IMR-90 (cell line): Measurements from ENCODE around the gene JMJD1C. TPM values are rescaled to one million over a fixed set of nuclear protein-coding genes. Genes with fewer than 3 reads are reported as not detected.

Experiments used
- ATAC-seq: fragments of 200-7000 bp; cut with Tn5 transposase; 2 replicates; pipeline ENCODE4 v1.9.1; 2020; ENCODE audit warnings: low read depth, mild to moderate bottlenecking, moderate library complexity
- BruUV-seq: library from RNA; stranded (reverse); fragments of 400-500 nt; replicated peaks from 2 replicates; lab custom pipeline; 2021; lab: Mats Ljungman, UMichigan
- CTCF ChIA-PET: fragments of 300-600 bp; formaldehyde crosslinking; extraction: SDS; loops from one replicate; lab custom pipeline; 2021; ENCODE audit warnings: antibody characterized with exemption; lab: Yijun Ruan, JAX
- POLR2A ChIA-PET: fragments of 300-600 bp; sonication (Branson Sonifier 250); formaldehyde crosslinking; loops from one replicate; lab custom pipeline; 2022; ENCODE audit warnings: antibody characterized with exemption; ENCODE audit not compliant: unreplicated experiment; lab: Charles Lee
- DNase-seq: peaks from one replicate; pipeline ENCODE4 v3.0.0; 2013
- H2AFZ ChIP-seq: replicated peaks from 2 replicates; pipeline ENCODE3; 2013; ENCODE audit warnings: low read length, mild to moderate bottlenecking; ENCODE audit not compliant: poor library complexity
- H2AK5ac ChIP-seq: 2 replicates; pipeline ENCODE4 v1.6.1; 2013; ENCODE audit warnings: low read depth, low read length, inconsistent platforms
- H2AK9ac ChIP-seq: replicated peaks from 2 replicates; pipeline ENCODE3; 2013; ENCODE audit warnings: mild to moderate bottlenecking, low read depth, low read length, moderate library complexity; ENCODE audit not compliant: poor library complexity
- H2BK120ac ChIP-seq: 2 replicates; pipeline ENCODE4 v1.6.1; 2013; ENCODE audit warnings: low read depth, low read length, inconsistent platforms
- H2BK15ac ChIP-seq: 3 replicates; pipeline ENCODE4 v1.6.1; 2013; ENCODE audit warnings: low read depth, low read length, inconsistent platforms
- H2BK20ac ChIP-seq: 2 replicates; pipeline ENCODE4 v1.6.1; 2013; ENCODE audit warnings: low read depth, mild to moderate bottlenecking, inconsistent platforms, low read length, moderate library complexity
- H2BK5ac ChIP-seq: 2 replicates; pipeline ENCODE4 v1.6.1; 2013; ENCODE audit warnings: mild to moderate bottlenecking, low read depth, low read length, inconsistent platforms; ENCODE audit not compliant: poor library complexity, severe bottlenecking
- H3K14ac ChIP-seq: replicated peaks from 2 replicates; pipeline ENCODE4 v1.6.1; 2013; ENCODE audit warnings: low read depth, low read length, inconsistent platforms
- H3K18ac ChIP-seq: 2 replicates; pipeline ENCODE4 v1.6.1; 2013; ENCODE audit warnings: low read depth, low read length, control low read depth
- H3K23ac ChIP-seq: 2 replicates; pipeline ENCODE4 v1.6.1; 2013; ENCODE audit warnings: low read depth, low read length, inconsistent platforms
- H3K27ac ChIP-seq: 2 replicates; pipeline ENCODE4 v1.5.1; 2013; ENCODE audit warnings: mild to moderate bottlenecking, control low read depth, low read length; ENCODE audit not compliant: insufficient read depth
- H3K27me3 ChIP-seq: 2 replicates; pipeline ENCODE4 v1.6.1; 2013; ENCODE audit warnings: low read length; ENCODE audit not compliant: control insufficient read depth, insufficient read depth
- H3K36me3 ChIP-seq: 2 replicates; pipeline ENCODE4 v1.6.1; 2013; ENCODE audit warnings: low read length, mixed read lengths; ENCODE audit not compliant: control insufficient read depth, insufficient read depth
- H3K4ac ChIP-seq: 2 replicates; pipeline ENCODE4 v1.6.1; 2013; ENCODE audit warnings: low read depth, low read length, inconsistent platforms
- H3K4me1 ChIP-seq: 2 replicates; pipeline ENCODE4 v1.6.1; 2013; ENCODE audit warnings: low read length, mixed read lengths; ENCODE audit not compliant: control insufficient read depth, insufficient read depth
- H3K4me2 ChIP-seq: 2 replicates; pipeline ENCODE4 v1.6.1; 2013; ENCODE audit warnings: low read depth, mild to moderate bottlenecking, control low read depth, low read length, moderate library complexity
- H3K4me3 ChIP-seq: 2 replicates; pipeline ENCODE4 v1.5.1; 2013; ENCODE audit warnings: low read depth, mild to moderate bottlenecking, control low read depth, low read length, moderate library complexity; ENCODE audit not compliant: insufficient read depth
- H3K56ac ChIP-seq: 2 replicates; pipeline ENCODE4 v1.6.1; 2013; ENCODE audit warnings: low read length, inconsistent platforms; ENCODE audit not compliant: insufficient read depth; ENCODE audit errors: extremely low read depth
- H3K79me1 ChIP-seq, 2 experiments: 2 replicates each; pipeline ENCODE4 v1.6.1; 2013; ENCODE audit warnings: low read length in 2 of 2, inconsistent platforms in 1 of 2, low read depth in 1 of 2
- H3K9ac ChIP-seq: 2 replicates; pipeline ENCODE4 v1.6.1; 2013; ENCODE audit warnings: low read depth, low read length, control low read depth
- H3K9me1 ChIP-seq: 2 replicates; pipeline ENCODE4 v1.6.1; 2013; ENCODE audit warnings: low read length, inconsistent platforms; ENCODE audit not compliant: insufficient read depth
- H3K9me3 ChIP-seq: 2 replicates; pipeline ENCODE4 v1.6.1; 2013; ENCODE audit warnings: low read length; ENCODE audit not compliant: control insufficient read depth, insufficient read depth
- H4K20me1 ChIP-seq: 2 replicates; pipeline ENCODE4 v1.6.1; 2013; ENCODE audit warnings: low read length, inconsistent platforms; ENCODE audit not compliant: insufficient read depth
- H4K5ac ChIP-seq: 2 replicates; pipeline ENCODE4 v1.6.1; 2013; ENCODE audit warnings: mild to moderate bottlenecking, low read depth, low read length, control low read depth
- H4K8ac ChIP-seq, 2 experiments: 2 replicates each; pipeline ENCODE4 v1.6.1; 2013; ENCODE audit warnings: low read depth in 2 of 2, low read length in 2 of 2, control low read depth in 1 of 2, inconsistent platforms in 1 of 2
- H4K91ac ChIP-seq: 2 replicates; pipeline ENCODE4 v1.6.1; 2013; ENCODE audit warnings: low read depth, low read length, inconsistent platforms; ENCODE audit not compliant: insufficient read depth
- CEBPB ChIP-seq: IDR thresholded peaks from 2 replicates; pipeline ENCODE4 v1.6.1; 2012; ENCODE audit warnings: low read depth, low read length, improper control_type of control experiment
- CHD1 ChIP-seq: IDR thresholded peaks from 2 replicates; pipeline ENCODE4 v1.6.1; 2012; ENCODE audit warnings: low read depth, low read length, improper control_type of control experiment
- whole genome bisulfite sequencing, 2 experiments: methylation state at CpG; one replicate each; pipeline versions ENCODE4 v1.1.5 to v1.1.7; 2013; ENCODE audit warnings: missing lambda C conversion rate in 2 of 2; ENCODE audit not compliant: insufficient read length in 1 of 2; ENCODE audit errors: extremely low coverage in 2 of 2; 5-methylcytosine and 5-hydroxymethylcytosine counted together
- dilution Hi-C: fragments of 300-500 bp; cut with HindIII; formaldehyde crosslinking; loops from one replicate; pipeline ENCODE4 v1.14.3; 2018; ENCODE audit warnings: low sequenced_read_pairs; ENCODE audit not compliant: unreplicated experiment
- in situ Hi-C: fragments of 300-500 bp; cut with MboI; formaldehyde crosslinking; loops from 3 replicates; pipeline ENCODE4 v1.14.3; 2019; ENCODE audit warnings: low sequenced_read_pairs, inconsistent platforms, mixed read lengths
- intact Hi-C: fragments of 100-400 bp; cut with micrococcal nuclease; formaldehyde crosslinking; loops from 2 replicates; pipeline ENCODE4 v1.10.0; 2022
- polyA plus RNA-seq, 3 experiments: library from polyadenylated mRNA; depleted of rRNA; stranded (reverse); fragments of >200 nt; gene quantifications; 2 replicates each; pipeline ENCODE4 v1.2.3, GENCODE V29; 2012; ENCODE audit warnings: low replicate concordance in 1 of 3
- total RNA-seq: library from RNA; depleted of rRNA; stranded (reverse); fragments of >200 nt; gene quantifications from 2 replicates; pipeline ENCODE4 v1.2.3, GENCODE V29; 2012

Gene JMJD1C
- total and polyA plus RNA-seq, 2 of the 4 experiments (the other 2 are of a cell fraction) = 15.6 to 96.8 TPM

GRCh38 chr10:63286754-63287264 is 179.0 kb downstream of the JMJD1C start:
- Histone ChIP-seq H4K8ac (no peak overlapping the region), H3K4me3 (no peak overlapping the region), H4K91ac (no peak overlapping the region), H2AFZ (no peak overlapping the region), H2BK15ac (no peak overlapping the region), H3K79me1 (peaks cover 24 to 48% of the 10 kb centered on the region in 2 experiments), H3K27me3 (no peaks in the 10 kb centered on the region), H3K4me2 (no peak overlapping the region), H3K9ac (no peak overlapping the region), H2AK5ac (no peak overlapping the region), H2AK9ac (no peak overlapping the region), H3K18ac (no peak overlapping the region), H3K36me3 (no peaks in the 10 kb centered on the region), H3K56ac (no peak overlapping the region), H3K9me3 (no peaks in the 10 kb centered on the region), H4K20me1 (peaks cover 13% of the 10 kb centered on the region; the same call in 1 of the 2 replicates), H4K5ac (no peak overlapping the region), H3K23ac (no peak overlapping the region), H2BK120ac (no peak overlapping the region), H3K27ac (no peak overlapping the region), H3K4me1 (no peaks in the 10 kb centered on the region), H2BK20ac (no peak overlapping the region), H3K14ac (no peak overlapping the region), H3K9me1 (peaks cover 5% of the 10 kb centered on the region; the same call in 1 of the 2 replicates), H2BK5ac (no peak overlapping the region), H3K4ac (no peak overlapping the region)
- no peak for TF ChIP-seq CHD1
- peak; percentile 74 for TF ChIP-seq CEBPB
- ATAC-seq = no peak
- POLR2A ChIA-PET = no interaction called here
- dilution Hi-C loops (no loop called here), in situ Hi-C loops (no loop called here), intact Hi-C loops (no loop called here)
- WGBS, 2 experiments = no CpG with 5 or more reads among the region's 4 CpGs
- no peak for DNase-seq
- CTCF ChIA-PET = interaction anchor here (0.7 kb wide), 1 partner anchor 265 kb away, joined by 3 read pairs; no protein-coding TSS in a partner anchor
- BruUV-seq = no TSS peak
